ENCODE data around the gene PLAGL1. TPM values are rescaled to one million over a fixed set of nuclear protein-coding genes. Genes with fewer than 3 reads are reported as not detected.

PLAGL1 gene
- total and polyA plus RNA-seq, 2 of the 13 experiments (the other 11 are each of a cell fraction or from before 2014, with no cell fraction given), result 0.60 to 2.3 TPM

DNA sequence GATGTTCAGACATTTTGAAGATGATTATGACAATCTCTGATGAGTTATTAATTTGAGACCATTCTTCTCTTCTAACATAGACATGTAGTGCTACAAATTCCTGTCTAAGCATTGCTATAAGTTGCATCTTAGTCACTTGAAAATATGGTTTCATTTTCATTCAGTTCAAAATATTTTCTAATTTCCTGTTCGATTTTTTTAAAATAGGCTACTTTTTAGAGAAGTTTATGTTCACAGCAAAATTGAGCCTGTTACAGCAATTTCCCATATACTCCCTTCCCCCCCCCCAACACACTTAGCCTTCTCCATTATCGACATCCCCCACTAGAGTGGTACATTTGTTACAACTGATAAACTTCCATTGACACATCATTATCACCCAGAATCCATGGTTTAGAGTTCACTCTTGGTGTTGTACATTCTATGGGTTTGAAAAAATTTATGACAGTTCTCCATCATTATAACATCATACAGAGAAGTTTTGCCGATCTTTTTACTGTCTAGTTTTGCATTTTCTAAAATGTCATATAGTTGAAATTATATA, 31.2 kb downstream of the PLAGL1 start:
- no peak overlapping the region for H2AFZ ChIP-seq (ENCODE audit: low read length)
- H3K27me3 ChIP-seq (ENCODE audit: control insufficient read depth in 1 of 2, insufficient read depth in 2 of 2, low read length in 2 of 2), result no peaks in the 10 kb centered on the region; a peak in 1 of 5 replicates
- no TSS peak for BruUV-seq (replicated peaks)
- DNase-seq (ENCODE audit: low spot score) (no peak), ATAC-seq (no peak), FAIRE-seq (no peak)
- in situ Hi-C loops (cut with HindIII; ENCODE audit: extremely low pct_ligation_motif_present, low pct_unique_long_range_greater_than_20kb), result no loop called here
- no peaks in the 10 kb centered on the region for H4K20me1 ChIP-seq (ENCODE audit: insufficient read depth, low read length)
- H3K4me1 ChIP-seq (ENCODE audit: insufficient read depth, low read length), result peaks cover 18% of the 10 kb centered on the region
- H3K4me2 ChIP-seq (ENCODE audit: low read depth, low read length), result no peak overlapping the region
- whole genome bisulfite sequencing (ENCODE audit: low lambda C conversion rate), result 52% methylated on average over 3 of the region's 3 CpGs
- TF ChIP-seq MAFK (conservative IDR thresholded peaks at IDR 0.05 in 1 of 2, IDR thresholded peaks at IDR 0.05 in 1 of 2; ENCODE audit: low read length in 2 of 2) (no peak), HNRNPK (IDR thresholded peaks at IDR 0.05; ENCODE audit: low read depth, low read length, poor library complexity, severe bottlenecking) (peak; percentile 79), ZNF598 (CRISPR knock-in tag; IDR thresholded peaks at IDR 0.05; ENCODE audit: borderline replicate concordance) (no peak), BCL6 (CRISPR knock-in tag; IDR thresholded peaks at IDR 0.05) (no peak), ZNF124 (CRISPR knock-in tag; IDR thresholded peaks at IDR 0.05) (no peak)
- TF ChIP-seq, protein P1, sequence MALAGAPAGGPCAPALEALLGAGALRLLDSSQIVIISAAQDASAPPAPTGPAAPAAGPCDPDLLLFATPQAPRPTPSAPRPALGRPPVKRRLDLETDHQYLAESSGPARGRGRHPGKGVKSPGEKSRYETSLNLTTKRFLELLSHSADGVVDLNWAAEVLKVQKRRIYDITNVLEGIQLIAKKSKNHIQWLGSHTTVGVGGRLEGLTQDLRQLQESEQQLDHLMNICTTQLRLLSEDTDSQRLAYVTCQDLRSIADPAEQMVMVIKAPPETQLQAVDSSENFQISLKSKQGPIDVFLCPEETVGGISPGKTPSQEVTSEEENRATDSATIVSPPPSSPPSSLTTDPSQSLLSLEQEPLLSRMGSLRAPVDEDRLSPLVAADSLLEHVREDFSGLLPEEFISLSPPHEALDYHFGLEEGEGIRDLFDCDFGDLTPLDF (CRISPR knock-in tag; IDR thresholded peaks at IDR 0.05), result no peak
- H3K4me3 ChIP-seq (replicated peaks in 1 of 3; ENCODE audit: insufficient read depth in 1 of 3, low read depth in 2 of 3, low read length in 3 of 3), result no peak overlapping the region
- POLR2A ChIA-PET, result no interaction called here
- CTCF ChIA-PET (ENCODE audit: low intra/inter-chr PET ratio, low total read pairs), result no interaction called here
- H3K79me2 ChIP-seq (ENCODE audit: insufficient read depth, low read length), result no peaks in the 10 kb centered on the region
- intact Hi-C loops (cut with micrococcal nuclease; ENCODE audit: unreplicated experiment), result no loop called here
- no peak overlapping the region for H3K9ac ChIP-seq (ENCODE audit: insufficient read depth, low read depth, low read length)
- no peaks in the 10 kb centered on the region for H3K9me3 ChIP-seq (ENCODE audit: low read length)
- no peak overlapping the region for H3K27ac ChIP-seq (ENCODE audit: extremely low read length, insufficient read depth, low read length)
- H3K36me3 ChIP-seq (replicated peaks in 1 of 2; ENCODE audit: control insufficient read depth in 1 of 2, insufficient read depth in 2 of 2, low read length in 2 of 2), result no peaks in the 10 kb centered on the region

DNA sequence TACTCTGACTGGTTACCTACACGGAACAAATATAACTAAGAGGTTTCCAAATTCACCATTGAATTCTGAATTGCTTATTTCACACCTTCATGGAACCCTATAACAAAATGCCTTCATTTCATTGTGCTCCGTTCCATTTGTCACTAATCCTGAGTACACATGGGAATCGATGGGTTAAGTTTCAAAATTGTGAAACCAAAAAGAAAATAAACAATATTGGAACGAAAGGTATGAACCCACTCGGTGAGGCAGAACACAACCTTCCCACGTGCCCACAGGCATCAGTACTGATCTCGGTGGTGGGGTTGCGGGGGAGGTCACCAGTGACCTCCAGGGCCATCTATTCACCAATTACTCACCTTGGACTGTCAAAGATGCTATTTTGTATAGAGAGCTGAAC, 34.0 kb downstream of the PLAGL1 start:
- FAIRE-seq (no peak), DNase-seq (ENCODE audit: low spot score) (no peak), ATAC-seq (no peak)
- no peaks in the 10 kb centered on the region for H4K20me1 ChIP-seq (ENCODE audit: insufficient read depth, low read length)
- H3K36me3 ChIP-seq (replicated peaks in 1 of 2; ENCODE audit: control insufficient read depth in 1 of 2, insufficient read depth in 2 of 2, low read length in 2 of 2), result no peaks in the 10 kb centered on the region
- H3K4me2 ChIP-seq (ENCODE audit: low read depth, low read length), result no peak overlapping the region
- intact Hi-C loops (cut with micrococcal nuclease; ENCODE audit: unreplicated experiment) (no loop called here), in situ Hi-C loops (cut with HindIII; ENCODE audit: extremely low pct_ligation_motif_present, low pct_unique_long_range_greater_than_20kb) (no loop called here)
- no peaks in the 10 kb centered on the region; a peak in 1 of 5 replicates for H3K27me3 ChIP-seq (ENCODE audit: control insufficient read depth in 1 of 2, insufficient read depth in 2 of 2, low read length in 2 of 2)
- H3K4me3 ChIP-seq (replicated peaks in 1 of 3; ENCODE audit: insufficient read depth in 1 of 3, low read depth in 2 of 3, low read length in 3 of 3), result no peak overlapping the region
- no peaks in the 10 kb centered on the region for H3K79me2 ChIP-seq (ENCODE audit: insufficient read depth, low read length)
- H2AFZ ChIP-seq (ENCODE audit: low read length), result no peak overlapping the region
- no TSS peak for BruUV-seq (replicated peaks)
- POLR2A ChIA-PET, result no interaction called here
- peaks cover 18% of the 10 kb centered on the region for H3K4me1 ChIP-seq (ENCODE audit: insufficient read depth, low read length)
- CTCF ChIA-PET (ENCODE audit: low intra/inter-chr PET ratio, low total read pairs), result no interaction called here
- WGBS (ENCODE audit: low lambda C conversion rate), result 17% methylated on average over 7 of the region's 8 CpGs
- no peaks in the 10 kb centered on the region for H3K9me3 ChIP-seq (ENCODE audit: low read length)
- no peak overlapping the region for H3K9ac ChIP-seq (ENCODE audit: insufficient read depth, low read depth, low read length)
- no peak overlapping the region for H3K27ac ChIP-seq (ENCODE audit: extremely low read length, insufficient read depth, low read length)
- TF ChIP-seq, protein P2, sequence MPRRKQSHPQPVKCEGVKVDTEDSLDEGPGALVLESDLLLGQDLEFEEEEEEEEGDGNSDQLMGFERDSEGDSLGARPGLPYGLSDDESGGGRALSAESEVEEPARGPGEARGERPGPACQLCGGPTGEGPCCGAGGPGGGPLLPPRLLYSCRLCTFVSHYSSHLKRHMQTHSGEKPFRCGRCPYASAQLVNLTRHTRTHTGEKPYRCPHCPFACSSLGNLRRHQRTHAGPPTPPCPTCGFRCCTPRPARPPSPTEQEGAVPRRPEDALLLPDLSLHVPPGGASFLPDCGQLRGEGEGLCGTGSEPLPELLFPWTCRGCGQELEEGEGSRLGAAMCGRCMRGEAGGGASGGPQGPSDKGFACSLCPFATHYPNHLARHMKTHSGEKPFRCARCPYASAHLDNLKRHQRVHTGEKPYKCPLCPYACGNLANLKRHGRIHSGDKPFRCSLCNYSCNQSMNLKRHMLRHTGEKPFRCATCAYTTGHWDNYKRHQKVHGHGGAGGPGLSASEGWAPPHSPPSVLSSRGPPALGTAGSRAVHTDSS (CRISPR knock-in tag; conservative IDR thresholded peaks at IDR 0.05), result no peak
- TF ChIP-seq SCMH1 (CRISPR knock-in tag; IDR thresholded peaks at IDR 0.05; ENCODE audit: borderline replicate concordance) (no peak), XBP1 (CRISPR knock-in tag; IDR thresholded peaks at IDR 0.05) (no peak), FOXO1 (CRISPR knock-in tag; IDR thresholded peaks at IDR 0.05) (no peak), ZNF775 (CRISPR knock-in tag; IDR thresholded peaks at IDR 0.05; ENCODE audit: borderline replicate concordance) (no peak), ZNF589 (CRISPR knock-in tag; conservative IDR thresholded peaks at IDR 0.05) (no peak), GATAD2A (CRISPR knock-in tag; IDR thresholded peaks at IDR 0.05) (peak; percentile 52; the same call in 1 of the 2 replicates), THAP11 (CRISPR knock-in tag; IDR thresholded peaks at IDR 0.05) (no peak), KLF15 (CRISPR knock-in tag; IDR thresholded peaks at IDR 0.05; ENCODE audit: borderline replicate concordance) (no peak)
- TF ChIP-seq, protein P3, sequence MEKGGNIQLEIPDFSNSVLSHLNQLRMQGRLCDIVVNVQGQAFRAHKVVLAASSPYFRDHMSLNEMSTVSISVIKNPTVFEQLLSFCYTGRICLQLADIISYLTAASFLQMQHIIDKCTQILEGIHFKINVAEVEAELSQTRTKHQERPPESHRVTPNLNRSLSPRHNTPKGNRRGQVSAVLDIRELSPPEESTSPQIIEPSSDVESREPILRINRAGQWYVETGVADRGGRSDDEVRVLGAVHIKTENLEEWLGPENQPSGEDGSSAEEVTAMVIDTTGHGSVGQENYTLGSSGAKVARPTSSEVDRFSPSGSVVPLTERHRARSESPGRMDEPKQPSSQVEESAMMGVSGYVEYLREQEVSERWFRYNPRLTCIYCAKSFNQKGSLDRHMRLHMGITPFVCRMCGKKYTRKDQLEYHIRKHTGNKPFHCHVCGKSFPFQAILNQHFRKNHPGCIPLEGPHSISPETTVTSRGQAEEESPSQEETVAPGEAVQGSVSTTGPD (CRISPR knock-in tag; IDR thresholded peaks at IDR 0.05), result no peak
